GM12873 (cell line): Measurements from ENCODE around the gene COQ8B.

ENCODE experiments used
- TF ChIP-seq, protein P1 (sequence below): IDR thresholded peaks from 2 replicates; pipeline ENCODE4 v1.5.1; 2012; ENCODE audit warnings: low read depth, mild to moderate bottlenecking, moderate library complexity, low read length, control low read depth; ENCODE audit not compliant: insufficient read depth; ENCODE audit errors: missing control alignments

The COQ8B gene

GRCh38 chr19:40709817-40710216 lies 6.9 kb downstream of the COQ8B start:
- TF ChIP-seq, protein P1, sequence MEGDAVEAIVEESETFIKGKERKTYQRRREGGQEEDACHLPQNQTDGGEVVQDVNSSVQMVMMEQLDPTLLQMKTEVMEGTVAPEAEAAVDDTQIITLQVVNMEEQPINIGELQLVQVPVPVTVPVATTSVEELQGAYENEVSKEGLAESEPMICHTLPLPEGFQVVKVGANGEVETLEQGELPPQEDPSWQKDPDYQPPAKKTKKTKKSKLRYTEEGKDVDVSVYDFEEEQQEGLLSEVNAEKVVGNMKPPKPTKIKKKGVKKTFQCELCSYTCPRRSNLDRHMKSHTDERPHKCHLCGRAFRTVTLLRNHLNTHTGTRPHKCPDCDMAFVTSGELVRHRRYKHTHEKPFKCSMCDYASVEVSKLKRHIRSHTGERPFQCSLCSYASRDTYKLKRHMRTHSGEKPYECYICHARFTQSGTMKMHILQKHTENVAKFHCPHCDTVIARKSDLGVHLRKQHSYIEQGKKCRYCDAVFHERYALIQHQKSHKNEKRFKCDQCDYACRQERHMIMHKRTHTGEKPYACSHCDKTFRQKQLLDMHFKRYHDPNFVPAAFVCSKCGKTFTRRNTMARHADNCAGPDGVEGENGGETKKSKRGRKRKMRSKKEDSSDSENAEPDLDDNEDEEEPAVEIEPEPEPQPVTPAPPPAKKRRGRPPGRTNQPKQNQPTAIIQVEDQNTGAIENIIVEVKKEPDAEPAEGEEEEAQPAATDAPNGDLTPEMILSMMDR = no peak

- TF ChIP-seq, protein P1 = no peak
These were observed 9.1 kb downstream of the COQ8B start for GRCh38 chr19:40707615-40708014.

- TF ChIP-seq, protein P1 = no peak
These were observed 10.6 kb downstream of the COQ8B start for GRCh38 chr19:40705950-40706619.

DNA sequence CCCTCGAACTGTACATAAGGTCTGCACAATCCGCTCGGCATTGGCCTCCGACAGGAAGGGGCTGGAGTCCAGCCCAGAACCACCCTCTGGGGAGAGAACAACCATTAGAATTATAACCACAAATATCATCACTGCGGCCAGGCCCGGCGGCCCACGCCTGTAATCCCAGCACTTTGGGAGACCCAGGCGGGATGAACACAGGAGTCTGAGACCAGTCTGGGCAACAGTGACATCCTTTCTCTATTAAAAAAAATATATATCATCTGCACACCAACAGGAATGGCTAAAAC lies 11.4 kb downstream of the COQ8B start:
- TF ChIP-seq, protein P1 = no peak

DNA sequence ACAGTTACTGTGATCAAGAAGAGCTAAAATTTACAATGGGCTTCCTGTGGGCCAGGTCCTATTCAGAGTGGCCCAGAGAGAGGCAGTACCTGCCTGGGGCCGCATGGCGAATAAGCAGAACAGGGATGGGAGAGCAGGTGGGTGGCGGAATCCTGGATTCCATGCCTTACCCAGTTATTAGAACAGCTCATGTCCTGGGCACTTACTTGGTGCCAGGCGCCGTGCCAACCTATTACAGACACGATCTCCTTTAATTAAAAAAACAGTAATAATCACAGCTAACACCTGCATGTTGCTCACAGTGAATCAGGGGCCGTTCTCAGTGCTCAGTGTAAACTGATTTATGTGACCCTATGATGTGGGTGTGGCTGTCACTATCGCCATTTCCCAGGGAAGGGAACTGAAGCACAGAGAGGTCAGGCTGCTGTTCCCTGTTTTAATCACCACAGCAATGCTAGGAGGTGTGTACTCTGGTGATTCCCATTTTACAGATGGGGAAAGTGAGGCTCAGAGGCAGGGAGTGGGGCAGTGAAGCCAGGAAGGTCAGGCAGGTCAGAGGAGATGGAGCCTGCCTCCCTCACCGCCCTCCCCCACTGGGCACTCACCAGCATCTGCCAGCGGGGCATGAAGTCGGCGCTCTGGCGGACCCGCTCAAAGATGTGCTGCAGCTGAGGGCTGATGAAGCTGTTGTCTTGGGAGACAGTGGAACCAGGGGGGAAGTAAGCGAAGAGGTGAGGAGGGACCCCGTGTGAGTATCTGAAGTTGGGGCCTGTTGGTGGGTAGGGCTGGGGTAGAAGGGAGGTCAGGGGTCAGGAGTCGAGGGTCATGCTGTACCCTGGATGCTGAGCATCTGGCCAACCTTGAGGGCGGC lies 12.0 kb downstream of the COQ8B start:
- TF ChIP-seq, protein P1 = no peak

GRCh38 chr19:40703029-40703755 lies 13.5 kb downstream of the COQ8B start:
- TF ChIP-seq, protein P1 = no peak

- TF ChIP-seq, protein P1 = no peak
These were observed 14.2 kb downstream of the COQ8B start for GRCh38 chr19:40702337-40703012.
